Measurements from ENCODE around the gene CACNA1C.

The CACNA1C gene

GRCh38 chr12:2138294-2138693, 85.5 kb downstream of the CACNA1C start:
- Histone ChIP-seq H4K20me1 (ENCODE audit: control insufficient read depth, insufficient read depth, low read depth, low read length) (no peaks in the 10 kb centered on the region), H3F3A (ENCODE audit: control insufficient read depth, insufficient read depth) (no peaks in the 10 kb centered on the region), H3K27ac (ENCODE audit: low read depth, low read length) (no peak overlapping the region), H3K27me3 (ENCODE audit: control insufficient read depth, low read length) (no peaks in the 10 kb centered on the region), H3K79me2 (ENCODE audit: control insufficient read depth, low read length) (no peaks in the 10 kb centered on the region), H3K4me1 (ENCODE audit: control insufficient read depth, low read length) (no peaks in the 10 kb centered on the region), H3K4me2 (ENCODE audit: low read length) (no peak overlapping the region), H3K4me3 (ENCODE audit: low read length) (no peak overlapping the region), H3K9me2 (replicated peaks; ENCODE audit: control insufficient read depth, low read length) (no peaks in the 10 kb centered on the region), H3K9me3 (ENCODE audit: control insufficient read depth, insufficient read depth, low read length) (no peaks in the 10 kb centered on the region), H3K36me3 (ENCODE audit: control insufficient read depth, low read length) (no peaks in the 10 kb centered on the region)
- TF ChIP-seq CTCF (IDR thresholded peaks at IDR 0.05; ENCODE audit: low read depth, low read length, poor library complexity, severe bottlenecking): no peak
- no peak for TF ChIP-seq EZH2phosphoT487 (IDR thresholded peaks at IDR 0.05; ENCODE audit: borderline replicate concordance, low read length)

GRCh38 chr12:2138871-2139308, 86.1 kb downstream of the CACNA1C start:
- no peak overlapping the region for H3K27ac ChIP-seq (ENCODE audit: low read depth, low read length)
- H3K4me1 ChIP-seq (ENCODE audit: control insufficient read depth, low read length): no peaks in the 10 kb centered on the region
- no peaks in the 10 kb centered on the region for H3K79me2 ChIP-seq (ENCODE audit: control insufficient read depth, low read length)
- no peaks in the 10 kb centered on the region for H3K9me2 ChIP-seq (replicated peaks; ENCODE audit: control insufficient read depth, low read length)
- no peaks in the 10 kb centered on the region for H4K20me1 ChIP-seq (ENCODE audit: control insufficient read depth, insufficient read depth, low read depth, low read length)
- no peaks in the 10 kb centered on the region for H3K36me3 ChIP-seq (ENCODE audit: control insufficient read depth, low read length)
- no peaks in the 10 kb centered on the region for H3K9me3 ChIP-seq (ENCODE audit: control insufficient read depth, insufficient read depth, low read length)
- no peak overlapping the region for H3K4me3 ChIP-seq (ENCODE audit: low read length)
- no peak overlapping the region for H3K4me2 ChIP-seq (ENCODE audit: low read length)
- H3F3A ChIP-seq (ENCODE audit: control insufficient read depth, insufficient read depth): no peaks in the 10 kb centered on the region
- TF ChIP-seq EZH2phosphoT487 (IDR thresholded peaks at IDR 0.05; ENCODE audit: borderline replicate concordance, low read length) (no peak), CTCF (IDR thresholded peaks at IDR 0.05; ENCODE audit: low read depth, low read length, poor library complexity, severe bottlenecking) (no peak)
- no peaks in the 10 kb centered on the region; the same call in 1 of the 2 replicates for H3K27me3 ChIP-seq (ENCODE audit: control insufficient read depth, low read length)

- no peaks in the 10 kb centered on the region for H3K79me2 ChIP-seq (ENCODE audit: control insufficient read depth, low read length)
- no peaks in the 10 kb centered on the region for H3K4me1 ChIP-seq (ENCODE audit: control insufficient read depth, low read length)
- H4K20me1 ChIP-seq (ENCODE audit: control insufficient read depth, insufficient read depth, low read depth, low read length): no peaks in the 10 kb centered on the region
- H3K9me3 ChIP-seq (ENCODE audit: control insufficient read depth, insufficient read depth, low read length): no peaks in the 10 kb centered on the region
- H3K36me3 ChIP-seq (ENCODE audit: control insufficient read depth, low read length): no peaks in the 10 kb centered on the region
- H3K27me3 ChIP-seq (ENCODE audit: control insufficient read depth, low read length): peaks cover 1% of the 10 kb centered on the region
- no peak overlapping the region for H3K4me2 ChIP-seq (ENCODE audit: low read length)
- H3F3A ChIP-seq (ENCODE audit: control insufficient read depth, insufficient read depth): no peaks in the 10 kb centered on the region
- no peak overlapping the region for H3K4me3 ChIP-seq (ENCODE audit: low read length)
- no peaks in the 10 kb centered on the region for H3K9me2 ChIP-seq (replicated peaks; ENCODE audit: control insufficient read depth, low read length)
- no peak overlapping the region for H3K27ac ChIP-seq (ENCODE audit: low read depth, low read length)
- no peak for TF ChIP-seq EZH2phosphoT487 (IDR thresholded peaks at IDR 0.05; ENCODE audit: borderline replicate concordance, low read length)
- TF ChIP-seq CTCF (IDR thresholded peaks at IDR 0.05; ENCODE audit: low read depth, low read length, poor library complexity, severe bottlenecking): no peak
These were observed 86.9 kb downstream of the CACNA1C start for GRCh38 chr12:2139651-2140050.

Data from DOHH2 (cell line).